K562 (cell line): ENCODE measurements around the gene PHKG2. TPM values are rescaled to one million over a fixed set of nuclear protein-coding genes. Genes with fewer than 3 reads are reported as not detected.
A peak's percentile ranks its signal among the peaks of the same experiment; 100 is the strongest.

ENCODE experiments used
- ATAC-seq: fragments of 200-7000 bp; cut with Tn5 transposase; 3 replicates; pipeline ENCODE4 v1.9.1; 2020; ENCODE audit warnings: moderate library complexity
- BruUV-seq: library from RNA; stranded (reverse); fragments of 400-500 nt; replicated peaks from 2 replicates; lab custom pipeline; 2021; lab: Mats Ljungman, UMichigan
- CTCF ChIA-PET: fragments of 300-600 bp; formaldehyde crosslinking; extraction: SDS; loops from one replicate; lab custom pipeline; 2021; ENCODE audit warnings: low intra/inter-chr PET ratio; lab: Yijun Ruan, JAX
- POLR2A ChIA-PET: fragments of 300-600, 350-650 bp; sonication (Branson Sonifier 250); formaldehyde crosslinking; extraction: SDS; loops from one replicate; lab custom pipeline; 2021; ENCODE audit warnings: antibody characterized with exemption, inconsistent platforms; lab: Yijun Ruan, JAX
- DNase-seq, 4 experiments: peaks; one replicate each; pipeline versions ENCODE4 v3.0.0 to v3.0.0-alpha.2; 2011 to 2018; ENCODE audit warnings: low spot score in 3 of 4, mixed read lengths in 3 of 4; ENCODE audit errors: extremely low read depth in 1 of 4
- FAIRE-seq: peaks from 2 replicates; lab custom pipeline; 2011; peaks lifted over from hg19 to GRCh38; lab: Jason Lieb, UNC
- H2AFZ ChIP-seq: 2 replicates; pipeline ENCODE4 v1.6.0; 2011; ENCODE audit warnings: low read depth, low read length, control low read depth, inconsistent platforms
- H3K27ac ChIP-seq: fragments of 200-600 bp; 3 replicates; pipeline ENCODE4 v1.8.0; 2011; ENCODE audit warnings: low read depth, mild to moderate bottlenecking, control low read depth, inconsistent platforms, low read length, moderate library complexity, mixed read lengths; ENCODE audit errors: extremely low read depth
- H3K27me3 ChIP-seq, 2 experiments: fragments of 300-600 bp in 1 of 2; 2 replicates in 1 of 2; 3 replicates in 1 of 2; pipeline versions ENCODE4 v1.6.0 to v1.8.0; 2011; ENCODE audit warnings: inconsistent platforms in 2 of 2, low read length in 2 of 2, mild to moderate bottlenecking in 1 of 2, mixed read lengths in 1 of 2, moderate library complexity in 1 of 2; ENCODE audit not compliant: control insufficient read depth in 2 of 2, insufficient read depth in 2 of 2
- H3K36me3 ChIP-seq: fragments of 300-600 bp; 3 replicates; pipeline ENCODE4 v1.8.0; 2011; ENCODE audit warnings: mild to moderate bottlenecking, low read length, inconsistent platforms; ENCODE audit not compliant: control insufficient read depth, insufficient read depth
- H3K4me1 ChIP-seq, 2 experiments: fragments of 200-600 bp in 1 of 2; replicated peaks in 1 of 2; 2 replicates in 1 of 2; 3 replicates in 1 of 2; pipeline versions ENCODE4 v1.5.1 to v1.8.0; 2011; ENCODE audit warnings: inconsistent platforms in 2 of 2, low read length in 2 of 2, mild to moderate bottlenecking in 1 of 2, mixed read lengths in 1 of 2, moderate library complexity in 1 of 2; ENCODE audit not compliant: control insufficient read depth in 2 of 2, insufficient read depth in 2 of 2
- H3K4me2 ChIP-seq: 2 replicates; pipeline ENCODE4 v1.6.1; 2011; ENCODE audit warnings: low read length, control low read depth, inconsistent platforms, mixed read lengths; ENCODE audit not compliant: insufficient read depth
- H3K4me3 ChIP-seq: fragments of 200-600 bp; sonication (generic), shearing (Covaris generic); 2 replicates; pipeline ENCODE4 v1.5.1; 2016; ENCODE audit warnings: control low read depth, inconsistent platforms
- H3K79me2 ChIP-seq: fragments of 200-600 bp; 3 replicates; pipeline ENCODE4 v1.8.0; 2011; ENCODE audit warnings: low read length, inconsistent platforms; ENCODE audit not compliant: control insufficient read depth, insufficient read depth
- H3K9ac ChIP-seq, 2 experiments: 2 replicates each; pipeline versions ENCODE4 v1.6.0 to v1.6.1; 2011; ENCODE audit warnings: low read depth in 2 of 2, low read length in 2 of 2, control low read depth in 1 of 2, inconsistent platforms in 1 of 2, mild to moderate bottlenecking in 1 of 2, mixed read lengths in 1 of 2; ENCODE audit not compliant: insufficient read depth in 1 of 2
- H3K9me1 ChIP-seq: one replicate; pipeline ENCODE4 v1.6.0; 2011; ENCODE audit warnings: inconsistent platforms, mild to moderate bottlenecking, low read length, moderate library complexity; ENCODE audit not compliant: control insufficient read depth, insufficient read depth
- H3K9me3 ChIP-seq: replicated peaks from 2 replicates; pipeline ENCODE4 v1.5.1; 2011; ENCODE audit warnings: low read depth, low read length, inconsistent platforms; ENCODE audit not compliant: control insufficient read depth, insufficient read depth
- H4K20me1 ChIP-seq: replicated peaks from 2 replicates; pipeline ENCODE4 v1.6.1; 2011; ENCODE audit warnings: low read length, inconsistent platforms, mixed read lengths; ENCODE audit not compliant: control insufficient read depth, insufficient read depth
- DPF2 ChIP-seq: fragments of 450-650 bp; IDR thresholded peaks from 2 replicates; pipeline ENCODE4 v1.6.1; 2016
- KDM1A ChIP-seq, 2 experiments: fragments of 450-650 bp; IDR thresholded peaks; 2 replicates each; pipeline ENCODE4 v1.6.1; 2016; ENCODE audit warnings: mild to moderate bottlenecking in 2 of 2
- MEF2A ChIP-seq: IDR thresholded peaks from 2 replicates; pipeline ENCODE4 v1.6.1; 2011; ENCODE audit warnings: low read depth, mild to moderate bottlenecking, low read length, moderate library complexity; ENCODE audit not compliant: control insufficient read depth
- NCOA6 ChIP-seq: fragments of 450-650 bp; IDR thresholded peaks from 2 replicates; pipeline ENCODE4 v1.6.1; 2017; ENCODE audit warnings: mild to moderate bottlenecking
- NFXL1 ChIP-seq: fragments of 450-650 bp; formaldehyde crosslinking; IDR thresholded peaks from 2 replicates; pipeline ENCODE4 v1.4.0; 2021; ENCODE audit warnings: mild to moderate bottlenecking
- POLR2AphosphoS5 ChIP-seq: IDR thresholded peaks from 2 replicates; pipeline ENCODE4 v1.6.1; 2011; ENCODE audit warnings: mild to moderate bottlenecking, low read depth, low read length, moderate library complexity; ENCODE audit not compliant: control insufficient read depth, insufficient read depth
- SAP30 ChIP-seq: fragments of 200-600 bp; sonication (generic); IDR thresholded peaks from 2 replicates; pipeline ENCODE4 v1.6.1; 2012; ENCODE audit warnings: borderline replicate concordance, low read depth, mild to moderate bottlenecking, moderate library complexity, low read length, control low read depth, inconsistent platforms; ENCODE audit not compliant: insufficient read depth, poor library complexity, severe bottlenecking
- SNRNP70 ChIP-seq: fragments of 200-400 bp; formaldehyde crosslinking; optimal IDR thresholded peaks from 2 replicates; pipeline ENCODE3; 2017; ENCODE audit warnings: low read depth, low read length
- SP1 ChIP-seq: sonication (generic); formaldehyde crosslinking; IDR thresholded peaks from 2 replicates; pipeline ENCODE4 v1.8.1; 2022; ENCODE audit warnings: mild to moderate bottlenecking, missing genetic modification reagents
- SRSF1 ChIP-seq: fragments of 200-400 bp; formaldehyde crosslinking; IDR thresholded peaks from 2 replicates; pipeline ENCODE4 v1.6.1; 2017; ENCODE audit warnings: mild to moderate bottlenecking, low read depth, low read length, moderate library complexity
- SRSF9 ChIP-seq: fragments of 200-400 bp; formaldehyde crosslinking; IDR thresholded peaks from 2 replicates; pipeline ENCODE4 v1.6.1; 2017; ENCODE audit warnings: low read depth, low read length, borderline replicate concordance
- TFAP4 ChIP-seq: sonication (generic); formaldehyde crosslinking; IDR thresholded peaks from 2 replicates; pipeline ENCODE4 v1.8.0; 2022; ENCODE audit warnings: missing genetic modification reagents, mild to moderate bottlenecking, moderate library complexity, borderline replicate concordance
- ZNF699 ChIP-seq: fragments of 250-450 bp; sonication (Bioruptor Pico); IDR thresholded peaks from 2 replicates; pipeline ENCODE4 v1.8.0; 2021; ENCODE audit warnings: mild to moderate bottlenecking, moderate library complexity; ENCODE audit not compliant: insufficient replicate concordance
- WGBS: fragments of 100-300 bp; shearing (Covaris generic); methylation state at CpG from one replicate; pipeline ENCODE4 v1.1.6; 2016; ENCODE audit warnings: low coverage, mixed read lengths; ENCODE audit not compliant: insufficient coverage; ENCODE audit errors: missing lambda C conversion rate; 5-methylcytosine and 5-hydroxymethylcytosine counted together
- in situ Hi-C: fragments of 300-500 bp; cut with MboI; formaldehyde crosslinking; loops from 4 replicates; pipeline ENCODE4 v1.15.0; 2018; ENCODE audit warnings: inconsistent platforms, mixed read lengths
- intact Hi-C: fragments of 100-400 bp; cut with micrococcal nuclease; formaldehyde crosslinking; loops from 2 replicates; pipeline ENCODE4 v1.14.2; 2022
- polyA plus RNA-seq, 8 experiments: library from polyadenylated mRNA; depleted of rRNA in 4 of 8; stranded (reverse) in 5 of 8; unstranded in 3 of 8; fragments of >200 nt; fragmentation: Nextera tagmentation in 2 of 8; fragmentation: Illumina TruSeq in 1 of 8; extraction: Ambion mirVana in 2 of 8; extraction: Trizol in 1 of 8; gene quantifications; 2 replicates each; pipeline versions ENCODE4 v1.2.1 to v1.2.3, GENCODE V29; 2011 to 2014; ENCODE audit warnings: inconsistent platforms in 1 of 8, missing spikeins in 1 of 8
- total RNA-seq, 7 experiments: library from RNA; depleted of rRNA in 6 of 7; stranded (reverse); fragments of >200 nt in 6 of 7; fragmentation: Illumina TruSeq in 2 of 7; extraction: Trizol in 2 of 7; gene quantifications; 2 replicates each; pipeline versions ENCODE4 v1.2.1 to v1.2.3, GENCODE V29; 2011 to 2021; ENCODE audit warnings: low replicate concordance in 1 of 7
- TF ChIP-seq, protein P1 (sequence below), 2 experiments: IDR thresholded peaks; 2 replicates each; pipeline ENCODE4 v1.6.1; 2012; ENCODE audit warnings: improper control_type of control experiment in 2 of 2, low read depth in 2 of 2, low read length in 2 of 2, borderline replicate concordance in 1 of 2
- TF ChIP-seq, protein P2 (sequence below), 3 experiments: fragments of 200-800 bp in 1 of 3; fragments of 250-450 bp in 1 of 3; fragments of 450-650 bp in 1 of 3; sonication (Bioruptor Pico) in 1 of 3; sonication (Bioruptor generic) in 1 of 3; formaldehyde crosslinking in 1 of 3; IDR thresholded peaks; 2 replicates each; pipeline versions ENCODE4 v1.6.1 to v1.8.0; 2016 to 2022; ENCODE audit warnings: mild to moderate bottlenecking in 2 of 3, missing genetic modification characterization in 2 of 3, missing compliant biosample characterization in 1 of 3, moderate library complexity in 1 of 3

PHKG2 gene
- total and polyA plus RNA-seq, 9 of the 15 experiments (the other 6 are each of a cell fraction or from before 2014, with no cell fraction given): 5.8 to 54.2 (median 30.7) TPM

- Histone ChIP-seq H3K27ac (no peak overlapping the region), H3K9me3 (no peaks in the 10 kb centered on the region), H3K79me2 (peaks cover 15% of the 10 kb centered on the region), H2AFZ (no peak overlapping the region), H3K4me1 (peaks cover 3 to 23% of the 10 kb centered on the region in 2 experiments; a peak in 4 of 5 replicates), H3K4me2 (no peak overlapping the region), H3K9ac (peak overlapping the region in 1 of 2 experiments; percentile 72; a peak in 2 of 4 replicates), H3K27me3 (no peaks in the 10 kb centered on the region), H3K4me3 (no peak overlapping the region), H3K36me3 (peaks cover 81% of the 10 kb centered on the region; the same call in 2 of the 3 replicates), H3K9me1 (no peaks in the 10 kb centered on the region), H4K20me1 (0 out of 2 replicates have a peak, but pooled peaks cover 5% of the 10 kb centered on the region)
- 87% methylated on average over 10 of the region's 14 CpGs for WGBS
- FAIRE-seq (no peak), DNase-seq (no peak), ATAC-seq (no peak)
- in situ Hi-C loops: no loop called here
- ChIA-PET POLR2A (interaction anchor here (0.5 to 2.0 kb wide), 7 partner anchors 8 to 170 kb away, joined by 3 to 5 read pairs (median 3); partner anchors contain the start of gene CFAP119), CTCF (no interaction called here)
- BruUV-seq: no TSS peak
- intact Hi-C loops: loop anchor here (10.0 kb wide), 1 partner anchor 57 kb away; no protein-coding TSS in a partner anchor
- TF ChIP-seq SAP30 (no peak), POLR2AphosphoS5 (no peak), TFAP4 (CRISPR knock-in tag) (0 out of 2 replicates have a peak, but pooled peaks have one; percentile 17), DPF2 (no peak), MEF2A (no peak), NCOA6 (no peak), SRSF9 (no peak), NFXL1 (CRISPR knock-in tag) (no peak), ZNF699 (CRISPR knock-in tag) (no peak), KDM1A (IDR thresholded peaks at IDR 0.05) (no peak), SRSF1 (no peak), SNRNP70 (no peak), SP1 (no peak)
- TF ChIP-seq, protein P1, sequence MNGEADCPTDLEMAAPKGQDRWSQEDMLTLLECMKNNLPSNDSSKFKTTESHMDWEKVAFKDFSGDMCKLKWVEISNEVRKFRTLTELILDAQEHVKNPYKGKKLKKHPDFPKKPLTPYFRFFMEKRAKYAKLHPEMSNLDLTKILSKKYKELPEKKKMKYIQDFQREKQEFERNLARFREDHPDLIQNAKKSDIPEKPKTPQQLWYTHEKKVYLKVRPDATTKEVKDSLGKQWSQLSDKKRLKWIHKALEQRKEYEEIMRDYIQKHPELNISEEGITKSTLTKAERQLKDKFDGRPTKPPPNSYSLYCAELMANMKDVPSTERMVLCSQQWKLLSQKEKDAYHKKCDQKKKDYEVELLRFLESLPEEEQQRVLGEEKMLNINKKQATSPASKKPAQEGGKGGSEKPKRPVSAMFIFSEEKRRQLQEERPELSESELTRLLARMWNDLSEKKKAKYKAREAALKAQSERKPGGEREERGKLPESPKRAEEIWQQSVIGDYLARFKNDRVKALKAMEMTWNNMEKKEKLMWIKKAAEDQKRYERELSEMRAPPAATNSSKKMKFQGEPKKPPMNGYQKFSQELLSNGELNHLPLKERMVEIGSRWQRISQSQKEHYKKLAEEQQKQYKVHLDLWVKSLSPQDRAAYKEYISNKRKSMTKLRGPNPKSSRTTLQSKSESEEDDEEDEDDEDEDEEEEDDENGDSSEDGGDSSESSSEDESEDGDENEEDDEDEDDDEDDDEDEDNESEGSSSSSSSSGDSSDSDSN (IDR thresholded peaks at IDR 0.05; ENCODE audit: borderline replicate concordance in 1 of 2, low read depth in 2 of 2, low read length in 2 of 2): no peak
- TF ChIP-seq, protein P2, sequence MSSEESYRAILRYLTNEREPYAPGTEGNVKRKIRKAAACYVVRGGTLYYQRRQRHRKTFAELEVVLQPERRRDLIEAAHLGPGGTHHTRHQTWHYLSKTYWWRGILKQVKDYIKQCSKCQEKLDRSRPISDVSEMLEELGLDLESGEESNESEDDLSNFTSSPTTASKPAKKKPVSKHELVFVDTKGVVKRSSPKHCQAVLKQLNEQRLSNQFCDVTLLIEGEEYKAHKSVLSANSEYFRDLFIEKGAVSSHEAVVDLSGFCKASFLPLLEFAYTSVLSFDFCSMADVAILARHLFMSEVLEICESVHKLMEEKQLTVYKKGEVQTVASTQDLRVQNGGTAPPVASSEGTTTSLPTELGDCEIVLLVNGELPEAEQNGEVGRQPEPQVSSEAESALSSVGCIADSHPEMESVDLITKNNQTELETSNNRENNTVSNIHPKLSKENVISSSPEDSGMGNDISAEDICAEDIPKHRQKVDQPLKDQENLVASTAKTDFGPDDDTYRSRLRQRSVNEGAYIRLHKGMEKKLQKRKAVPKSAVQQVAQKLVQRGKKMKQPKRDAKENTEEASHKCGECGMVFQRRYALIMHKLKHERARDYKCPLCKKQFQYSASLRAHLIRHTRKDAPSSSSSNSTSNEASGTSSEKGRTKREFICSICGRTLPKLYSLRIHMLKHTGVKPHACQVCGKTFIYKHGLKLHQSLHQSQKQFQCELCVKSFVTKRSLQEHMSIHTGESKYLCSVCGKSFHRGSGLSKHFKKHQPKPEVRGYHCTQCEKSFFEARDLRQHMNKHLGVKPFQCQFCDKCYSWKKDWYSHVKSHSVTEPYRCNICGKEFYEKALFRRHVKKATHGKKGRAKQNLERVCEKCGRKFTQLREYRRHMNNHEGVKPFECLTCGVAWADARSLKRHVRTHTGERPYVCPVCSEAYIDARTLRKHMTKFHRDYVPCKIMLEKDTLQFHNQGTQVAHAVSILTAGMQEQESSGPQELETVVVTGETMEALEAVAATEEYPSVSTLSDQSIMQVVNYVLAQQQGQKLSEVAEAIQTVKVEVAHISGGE (CRISPR knock-in tag; IDR thresholded peaks at IDR 0.05): no peak
These were observed 23.5 kb downstream of the PHKG2 start for GRCh38 chr16:30771726-30772125.
